ENCODE data around the gene SP140. TPM values are rescaled to one million over a fixed set of nuclear protein-coding genes. Genes with fewer than 3 reads are reported as not detected.

SP140 gene
- total and polyA plus RNA-seq, 2 of the 13 experiments (the other 11 are each of a cell fraction or from before 2014, with no cell fraction given) = 0.57 to 0.80 TPM

DNA sequence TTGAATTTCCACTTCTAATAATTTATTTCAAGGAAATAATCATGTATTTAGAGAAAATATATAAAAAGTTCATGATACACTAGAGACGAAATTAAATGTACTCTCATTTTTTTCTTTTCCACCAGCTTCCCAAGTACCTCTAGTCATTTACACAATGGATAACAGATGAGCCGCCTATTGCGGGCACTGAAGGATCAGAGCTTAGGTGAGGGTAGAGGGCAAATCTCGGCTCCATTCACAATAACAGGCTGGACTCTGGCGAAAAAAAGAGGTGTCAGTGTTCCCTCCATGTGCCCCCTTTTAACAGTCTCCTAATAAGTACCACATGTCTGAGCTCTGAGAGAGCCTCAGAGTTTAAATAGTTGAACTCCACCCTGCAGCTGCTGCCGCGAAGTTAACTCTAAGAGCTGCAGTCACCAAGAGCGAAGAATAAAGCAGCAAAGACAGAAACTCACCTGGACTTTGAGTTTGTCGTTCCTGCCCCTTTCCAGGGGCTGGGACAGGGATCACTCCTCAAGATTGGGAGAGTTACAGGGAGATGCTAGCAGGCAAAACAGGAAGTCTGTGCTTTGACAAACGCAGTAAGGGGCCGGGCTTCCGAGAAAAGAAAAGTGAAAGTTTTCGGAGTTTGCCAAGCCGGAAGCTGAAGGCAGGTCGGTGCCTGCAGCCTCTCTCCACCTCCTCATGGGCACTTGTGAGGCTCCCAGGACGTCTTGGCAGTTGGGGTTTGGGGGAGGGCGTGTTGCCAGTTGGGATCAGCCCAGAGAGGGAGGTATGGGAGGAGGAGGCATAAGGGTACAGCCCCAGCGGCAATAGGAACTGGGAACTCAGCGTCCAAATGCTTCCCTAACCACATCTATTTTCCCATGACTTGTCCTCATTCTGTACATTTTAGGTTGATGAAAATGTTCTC lies 5.9 kb upstream of the SP140 start, which contains the start of gene SP110 (continued):
- TF ChIP-seq, protein P1, sequence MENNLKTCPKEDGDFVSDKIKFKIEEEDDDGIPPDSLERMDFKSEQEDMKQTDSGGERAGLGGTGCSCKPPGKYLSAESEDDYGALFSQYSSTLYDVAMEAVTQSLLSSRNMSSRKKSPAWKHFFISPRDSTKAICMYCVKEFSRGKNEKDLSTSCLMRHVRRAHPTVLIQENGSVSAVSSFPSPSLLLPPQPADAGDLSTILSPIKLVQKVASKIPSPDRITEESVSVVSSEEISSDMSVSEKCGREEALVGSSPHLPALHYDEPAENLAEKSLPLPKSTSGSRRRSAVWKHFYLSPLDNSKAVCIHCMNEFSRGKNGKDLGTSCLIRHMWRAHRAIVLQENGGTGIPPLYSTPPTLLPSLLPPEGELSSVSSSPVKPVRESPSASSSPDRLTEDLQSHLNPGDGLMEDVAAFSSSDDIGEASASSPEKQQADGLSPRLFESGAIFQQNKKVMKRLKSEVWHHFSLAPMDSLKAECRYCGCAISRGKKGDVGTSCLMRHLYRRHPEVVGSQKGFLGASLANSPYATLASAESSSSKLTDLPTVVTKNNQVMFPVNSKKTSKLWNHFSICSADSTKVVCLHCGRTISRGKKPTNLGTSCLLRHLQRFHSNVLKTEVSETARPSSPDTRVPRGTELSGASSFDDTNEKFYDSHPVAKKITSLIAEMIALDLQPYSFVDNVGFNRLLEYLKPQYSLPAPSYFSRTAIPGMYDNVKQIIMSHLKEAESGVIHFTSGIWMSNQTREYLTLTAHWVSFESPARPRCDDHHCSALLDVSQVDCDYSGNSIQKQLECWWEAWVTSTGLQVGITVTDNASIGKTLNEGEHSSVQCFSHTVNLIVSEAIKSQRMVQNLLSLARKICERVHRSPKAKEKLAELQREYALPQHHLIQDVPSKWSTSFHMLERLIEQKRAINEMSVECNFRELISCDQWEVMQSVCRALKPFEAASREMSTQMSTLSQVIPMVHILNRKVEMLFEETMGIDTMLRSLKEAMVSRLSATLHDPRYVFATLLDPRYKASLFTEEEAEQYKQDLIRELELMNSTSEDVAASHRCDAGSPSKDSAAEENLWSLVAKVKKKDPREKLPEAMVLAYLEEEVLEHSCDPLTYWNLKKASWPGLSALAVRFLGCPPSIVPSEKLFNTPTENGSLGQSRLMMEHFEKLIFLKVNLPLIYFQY (CRISPR knock-in tag; IDR thresholded peaks at IDR 0.05; ENCODE audit: borderline replicate concordance) = 0 out of 2 replicates have a peak, but pooled peaks have one; percentile 35
- TF ChIP-seq, protein P2, sequence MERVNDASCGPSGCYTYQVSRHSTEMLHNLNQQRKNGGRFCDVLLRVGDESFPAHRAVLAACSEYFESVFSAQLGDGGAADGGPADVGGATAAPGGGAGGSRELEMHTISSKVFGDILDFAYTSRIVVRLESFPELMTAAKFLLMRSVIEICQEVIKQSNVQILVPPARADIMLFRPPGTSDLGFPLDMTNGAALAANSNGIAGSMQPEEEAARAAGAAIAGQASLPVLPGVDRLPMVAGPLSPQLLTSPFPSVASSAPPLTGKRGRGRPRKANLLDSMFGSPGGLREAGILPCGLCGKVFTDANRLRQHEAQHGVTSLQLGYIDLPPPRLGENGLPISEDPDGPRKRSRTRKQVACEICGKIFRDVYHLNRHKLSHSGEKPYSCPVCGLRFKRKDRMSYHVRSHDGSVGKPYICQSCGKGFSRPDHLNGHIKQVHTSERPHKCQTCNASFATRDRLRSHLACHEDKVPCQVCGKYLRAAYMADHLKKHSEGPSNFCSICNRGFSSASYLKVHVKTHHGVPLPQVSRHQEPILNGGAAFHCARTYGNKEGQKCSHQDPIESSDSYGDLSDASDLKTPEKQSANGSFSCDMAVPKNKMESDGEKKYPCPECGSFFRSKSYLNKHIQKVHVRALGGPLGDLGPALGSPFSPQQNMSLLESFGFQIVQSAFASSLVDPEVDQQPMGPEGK (CRISPR knock-in tag; IDR thresholded peaks at IDR 0.05) = no peak
- peak; percentile 90 for TF ChIP-seq PHF20 (CRISPR knock-in tag; IDR thresholded peaks at IDR 0.05)
- no peak for TF ChIP-seq ZFP36L2 (CRISPR knock-in tag; IDR thresholded peaks at IDR 0.05)
- 0 out of 2 replicates have a peak, but pooled peaks have one; percentile 29 for TF ChIP-seq TOPORS (CRISPR knock-in tag; IDR thresholded peaks at IDR 0.05)
- TF ChIP-seq ARID2 (CRISPR knock-in tag; IDR thresholded peaks at IDR 0.05; ENCODE audit: borderline replicate concordance) = 0 out of 2 replicates have a peak, but pooled peaks have one; percentile 51
- TF ChIP-seq RBM39 (IDR thresholded peaks at IDR 0.05; ENCODE audit: low read depth, low read length, poor library complexity, severe bottlenecking) = no peak
- TF ChIP-seq KDM5B (CRISPR knock-in tag; IDR thresholded peaks at IDR 0.05; ENCODE audit: borderline replicate concordance) = peak; percentile 71; the same call in 1 of the 2 replicates
